RWPE1 (cell line): ENCODE measurements around the gene ISYNA1.

Source experiments
- CTCF ChIA-PET: fragments of 350-600 bp; sonication (Branson Sonifier 250); formaldehyde crosslinking; extraction: SDS; loops from one replicate; lab custom pipeline; 2021; lab: Yijun Ruan, JAX
- POLR2A ChIA-PET: fragments of 400-600 bp; formaldehyde crosslinking; extraction: SDS; loops from one replicate; lab custom pipeline; 2020; ENCODE audit warnings: antibody characterized with exemption; ENCODE audit not compliant: low non-redundant PET; lab: Yijun Ruan, JAX
- DNase-seq: peaks from one replicate; pipeline ENCODE4 v3.0.0; 2012; ENCODE audit warnings: low spot score
- H3K27ac ChIP-seq: fragments of 450-650 bp; 2 replicates; pipeline ENCODE4 v1.5.1; 2017
- TF ChIP-seq, protein P1 (sequence below): fragments of 450-650 bp; conservative IDR thresholded peaks from 2 replicates; pipeline ENCODE4 v1.5.1; 2017; ENCODE audit warnings: low read depth, mild to moderate bottlenecking

ISYNA1 gene

GRCh38 chr19:18401580-18402112, 36.3 kb downstream of the ISYNA1 start:
- ChIA-PET CTCF (interaction anchor here (0.6 to 1.2 kb wide), 8 partner anchors 13 to 339 kb away, joined by 3 to 4 read pairs (median 3); partner anchors contain the start of gene GDF15), POLR2A (no interaction called here)
- DNase-seq, result no peak
- H3K27ac ChIP-seq, result peak overlapping the region; percentile 54
- TF ChIP-seq, protein P1, sequence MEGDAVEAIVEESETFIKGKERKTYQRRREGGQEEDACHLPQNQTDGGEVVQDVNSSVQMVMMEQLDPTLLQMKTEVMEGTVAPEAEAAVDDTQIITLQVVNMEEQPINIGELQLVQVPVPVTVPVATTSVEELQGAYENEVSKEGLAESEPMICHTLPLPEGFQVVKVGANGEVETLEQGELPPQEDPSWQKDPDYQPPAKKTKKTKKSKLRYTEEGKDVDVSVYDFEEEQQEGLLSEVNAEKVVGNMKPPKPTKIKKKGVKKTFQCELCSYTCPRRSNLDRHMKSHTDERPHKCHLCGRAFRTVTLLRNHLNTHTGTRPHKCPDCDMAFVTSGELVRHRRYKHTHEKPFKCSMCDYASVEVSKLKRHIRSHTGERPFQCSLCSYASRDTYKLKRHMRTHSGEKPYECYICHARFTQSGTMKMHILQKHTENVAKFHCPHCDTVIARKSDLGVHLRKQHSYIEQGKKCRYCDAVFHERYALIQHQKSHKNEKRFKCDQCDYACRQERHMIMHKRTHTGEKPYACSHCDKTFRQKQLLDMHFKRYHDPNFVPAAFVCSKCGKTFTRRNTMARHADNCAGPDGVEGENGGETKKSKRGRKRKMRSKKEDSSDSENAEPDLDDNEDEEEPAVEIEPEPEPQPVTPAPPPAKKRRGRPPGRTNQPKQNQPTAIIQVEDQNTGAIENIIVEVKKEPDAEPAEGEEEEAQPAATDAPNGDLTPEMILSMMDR, result peak; percentile 42; the same call in 1 of the 2 replicates

DNA sequence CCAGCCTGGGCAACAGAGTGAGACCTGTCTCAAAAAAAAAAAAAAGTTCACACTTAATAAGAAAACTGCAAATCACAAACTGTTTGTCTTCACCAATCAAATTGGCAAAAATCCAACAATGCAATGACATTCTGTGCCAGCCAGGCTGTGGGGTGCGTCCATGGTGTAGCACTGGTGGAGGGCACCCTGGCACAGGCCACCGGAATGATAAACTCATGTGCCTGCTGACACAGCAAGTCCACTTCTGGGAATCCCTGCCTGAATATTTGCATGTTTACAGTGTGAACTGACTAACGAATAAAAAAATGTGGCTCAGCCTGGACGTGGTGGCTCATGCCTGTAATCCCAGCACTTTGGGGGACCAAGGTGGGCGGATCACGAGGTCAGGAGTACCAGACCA, 38.9 kb downstream of the ISYNA1 start:
- TF ChIP-seq, protein P1, result no peak
- ChIA-PET CTCF (no interaction called here), POLR2A (interaction anchor here (1.0 kb wide), 1 partner anchor 9 kb away, joined by 3 read pairs; no protein-coding TSS in a partner anchor)
- no peak for DNase-seq
- peak overlapping the region; percentile 64 for H3K27ac ChIP-seq

DNA sequence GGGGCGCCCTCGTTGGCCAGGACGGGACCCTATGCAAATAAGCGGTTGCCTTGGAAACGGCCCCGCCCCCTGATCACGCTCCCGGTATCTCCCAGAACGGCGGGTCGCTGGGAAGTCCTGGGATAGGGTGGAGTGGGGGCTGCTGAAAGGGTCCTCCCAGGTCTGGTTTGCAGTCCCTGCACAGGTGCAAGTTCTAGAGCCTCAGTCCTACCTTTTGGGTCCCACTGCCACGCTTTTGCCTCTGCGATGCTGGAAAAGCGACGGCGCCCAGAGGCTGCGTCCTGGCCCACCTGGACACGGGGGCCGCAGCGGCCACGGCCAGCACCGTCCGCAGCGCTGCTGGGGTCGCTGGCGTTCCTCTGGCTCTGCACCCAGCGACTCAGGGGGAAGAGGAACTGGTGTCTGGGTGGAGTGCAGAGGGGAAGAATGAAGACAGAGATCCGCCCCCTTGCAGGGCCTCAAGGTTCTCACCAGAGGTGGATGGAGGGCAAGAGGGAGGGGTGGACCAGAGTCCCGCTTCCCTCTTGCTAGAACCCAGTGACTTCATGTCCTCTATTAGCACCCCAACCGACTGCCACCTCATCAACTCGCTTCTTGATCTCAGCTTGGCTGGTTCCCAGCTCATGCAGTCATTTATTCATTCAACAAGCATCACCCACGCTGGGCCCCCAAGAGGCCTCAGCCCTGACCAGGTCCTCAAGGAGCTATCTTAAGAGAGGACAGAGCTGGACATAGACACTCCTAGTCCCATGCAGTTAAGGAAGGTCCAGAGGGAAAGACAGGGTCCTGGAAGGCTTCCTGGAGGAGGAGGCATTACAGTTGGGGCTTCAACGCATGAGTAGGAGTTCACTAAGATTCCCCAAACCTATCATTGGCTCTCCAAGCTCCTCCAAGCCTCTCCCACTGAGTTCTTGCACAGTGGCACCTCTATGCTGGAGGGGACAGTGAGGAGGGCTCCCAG, 40.4 kb downstream of the ISYNA1 start, which contains the start of gene LRRC25:
TSS of gene LRRC25 (minus strand) at position 381 of the 961 bp plus-strand sequence. CDS start 659 bp downstream, outside the sequence.
- no peak for DNase-seq
- ChIA-PET CTCF (no interaction called here), POLR2A (no interaction called here)
- peak within 1 kb of the TSS; percentile 64 for H3K27ac ChIP-seq
- TF ChIP-seq, protein P1, result no peak

DNA sequence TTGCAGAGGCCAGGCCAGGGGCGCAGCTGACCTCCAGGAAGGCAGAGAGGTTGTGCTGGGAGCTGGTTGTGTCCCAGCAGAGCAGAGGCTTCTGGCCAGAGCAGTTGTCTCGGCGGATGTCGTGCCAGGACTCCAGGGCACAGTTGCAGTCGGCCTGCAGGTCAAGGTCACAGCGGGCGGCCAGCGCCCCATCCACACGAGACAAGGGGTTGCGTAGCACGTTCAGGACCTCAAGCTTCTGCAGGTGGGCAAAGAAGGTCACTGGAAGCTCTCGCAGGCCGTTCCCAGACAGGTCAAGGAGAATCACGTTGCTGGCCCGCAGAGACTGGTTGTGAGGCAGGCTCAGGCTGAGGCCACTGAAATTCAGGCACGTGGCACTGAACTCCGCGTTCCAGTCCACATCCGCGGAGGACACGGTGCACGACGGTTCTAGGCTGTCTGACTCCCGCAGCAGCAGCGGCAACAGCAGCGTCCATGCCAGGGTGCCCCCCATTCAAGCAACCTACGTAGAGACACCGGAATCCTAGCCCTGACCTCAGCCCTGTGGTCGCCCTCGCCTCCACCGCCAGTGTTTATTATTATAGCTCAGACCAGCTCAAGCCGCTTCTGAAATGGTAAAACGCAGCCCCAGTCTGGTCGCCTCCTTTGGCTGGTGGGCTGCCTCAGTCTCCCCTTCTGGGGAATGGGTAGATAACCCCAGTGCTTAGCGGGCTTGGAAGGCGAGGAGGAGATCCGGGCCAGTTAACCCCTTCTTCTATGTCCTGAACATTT, 41.3 kb downstream of the ISYNA1 start:
- CTCF ChIA-PET, result no interaction called here
- POLR2A ChIA-PET, result no interaction called here

GRCh38 chr19:18393836-18394235, 44.1 kb downstream of the ISYNA1 start:
- TF ChIP-seq, protein P1, result no peak
- POLR2A ChIA-PET, result no interaction called here
- no peak for DNase-seq
- no peak overlapping the region for H3K27ac ChIP-seq
- CTCF ChIA-PET, result interaction anchor here (0.6 kb wide), 1 partner anchor 17 kb away, joined by 3 read pairs; no protein-coding TSS in a partner anchor

More for the DNA sequence above, 41.3 kb downstream of the ISYNA1 start:
- no peak for DNase-seq
- H3K27ac ChIP-seq, result 0 out of 2 replicates have a peak overlapping the region, but pooled peaks have one; percentile 3
- TF ChIP-seq, protein P1, result no peak
